ENCODE results near the gene RADIL.
A peak's percentile ranks its signal among the peaks of the same experiment; 100 is the strongest.
"Not testable (repeated sequence)": the region's sequence is repeated elsewhere in the genome, so short reads cannot be mapped to it uniquely, and the experiment has no call there.

The RADIL gene

GRCh38 chr7:4883372-4884144 is at the start of gene RADIL:
Gene RADIL, minus strand, starts transcription at chr7:4883716. Its CDS starts 5,577 bp downstream, at chr7:4878139.
- DNase-seq (ENCODE audit: low read depth in 2 of 3, low spot score in 2 of 3): peak; percentile 78 to 92 (median 87)

- DNase-seq (ENCODE audit: low read depth in 2 of 3, low spot score in 2 of 3): no peak
Observed at GRCh38 chr7:4931943-4932342, 48.4 kb upstream of the RADIL start.

- DNase-seq (ENCODE audit: low read depth in 2 of 3, low spot score in 2 of 3): no peak
Observed at GRCh38 chr7:4929005-4929404, 45.5 kb upstream of the RADIL start.

- no peak for DNase-seq (ENCODE audit: low read depth in 2 of 3, low spot score in 2 of 3)
Observed at GRCh38 chr7:4928445-4928844, 44.9 kb upstream of the RADIL start.

GRCh38 chr7:4919969-4920766 is 36.7 kb upstream of the RADIL start:
- no peak for DNase-seq (ENCODE audit: low read depth in 2 of 3, low spot score in 2 of 3)

- no peak for DNase-seq (ENCODE audit: low read depth in 2 of 3, low spot score in 2 of 3)
Observed at GRCh38 chr7:4916113-4916512, 32.6 kb upstream of the RADIL start.

GRCh38 chr7:4911111-4911828 is 27.8 kb upstream of the RADIL start:
- no peak for DNase-seq (ENCODE audit: low read depth in 2 of 3, low spot score in 2 of 3)

- DNase-seq (ENCODE audit: low read depth in 2 of 3, low spot score in 2 of 3): no peak
Observed at GRCh38 chr7:4906682-4907081, 23.2 kb upstream of the RADIL start.

GRCh38 chr7:4905171-4905570 is 21.7 kb upstream of the RADIL start:
- DNase-seq (ENCODE audit: low read depth in 2 of 3, low spot score in 2 of 3): no peak

GRCh38 chr7:4904346-4904745 is 20.8 kb upstream of the RADIL start:
- DNase-seq (ENCODE audit: low read depth in 2 of 3, low spot score in 2 of 3): no peak

- no peak for DNase-seq (ENCODE audit: low read depth in 2 of 3, low spot score in 2 of 3)
Observed at GRCh38 chr7:4895766-4896165, 12.2 kb upstream of the RADIL start.

- no peak for DNase-seq (ENCODE audit: low read depth in 2 of 3, low spot score in 2 of 3)
Observed at GRCh38 chr7:4894482-4894881, 11.0 kb upstream of the RADIL start.

- no peak for DNase-seq (ENCODE audit: low read depth in 2 of 3, low spot score in 2 of 3)
Observed at GRCh38 chr7:4893929-4894475, 10.5 kb upstream of the RADIL start.

- not testable (repeated sequence) for DNase-seq (ENCODE audit: low read depth in 2 of 3, low spot score in 2 of 3)
Observed at GRCh38 chr7:4893188-4893587, 9.7 kb upstream of the RADIL start.

GRCh38 chr7:4891522-4891921 is 8.0 kb upstream of the RADIL start:
- not testable (repeated sequence) for DNase-seq (ENCODE audit: low read depth in 2 of 3, low spot score in 2 of 3)

GRCh38 chr7:4889682-4890081 is 6.2 kb upstream of the RADIL start:
- no peak for DNase-seq (ENCODE audit: low read depth in 2 of 3, low spot score in 2 of 3)

GRCh38 chr7:4888161-4888560 is 4.6 kb upstream of the RADIL start:
- DNase-seq (ENCODE audit: low read depth in 2 of 3, low spot score in 2 of 3): no peak

GRCh38 chr7:4886671-4887070 is 3.2 kb upstream of the RADIL start:
- no peak for DNase-seq (ENCODE audit: low read depth in 2 of 3, low spot score in 2 of 3)

GRCh38 chr7:4885317-4885807 is 1.8 kb upstream of the RADIL start:
- DNase-seq (ENCODE audit: low read depth in 2 of 3, low spot score in 2 of 3): no peak

- no peak for DNase-seq (ENCODE audit: low read depth in 2 of 3, low spot score in 2 of 3)
Observed at GRCh38 chr7:4884164-4884563, 648 bp upstream of the RADIL start.

- no peak for DNase-seq (ENCODE audit: low read depth in 2 of 3, low spot score in 2 of 3)
Observed at GRCh38 chr7:4883033-4883371, 514 bp downstream of the RADIL start.

Data from activated CD8-positive, alpha-beta memory T cell treated with anti-CD3 and anti-CD28 coated beads for 48 hours (primary cell).